Lung (tissue), 12 donors: ENCODE results near the gene ATP8B4. TPM values are rescaled to one million over a fixed set of nuclear protein-coding genes. Genes with fewer than 3 reads are reported as not detected.

Experiments used
- ATAC-seq: fragments of 200-7000 bp; cut with Tn5 transposase; one replicate; pipeline ENCODE4 v1.9.1; 2020; ENCODE audit warnings: moderate number of reproducible peaks; ENCODE audit not compliant: insufficient read depth, low FRiP score
- DNase-seq, 3 donors: peaks; one replicate each; pipeline ENCODE4 v3.0.0-alpha.2; 2013 to 2017
- H3K27ac ChIP-seq, 2 donors: one replicate each; pipeline ENCODE4 v1.5.1; 2013; ENCODE audit warnings: mild to moderate bottlenecking in 2 of 2, moderate library complexity in 2 of 2, control low read depth in 1 of 2, inconsistent platforms in 1 of 2, low read depth in 1 of 2, low read length in 1 of 2
- H3K27me3 ChIP-seq, 3 donors: one replicate each; pipeline ENCODE4 v1.5.1; 2013; ENCODE audit warnings: low read length in 2 of 3; ENCODE audit not compliant: control insufficient read depth in 3 of 3, insufficient read depth in 3 of 3
- H3K36me3 ChIP-seq, 4 donors: one replicate each; pipeline ENCODE4 v1.5.1; 2013; ENCODE audit warnings: low read length in 4 of 4, mild to moderate bottlenecking in 1 of 4, moderate library complexity in 1 of 4; ENCODE audit not compliant: control insufficient read depth in 4 of 4, insufficient read depth in 4 of 4
- H3K4me1 ChIP-seq, 5 donors: one replicate each; pipeline ENCODE4 v1.5.1; 2013; ENCODE audit warnings: low read length in 5 of 5, mild to moderate bottlenecking in 2 of 5, moderate library complexity in 1 of 5; ENCODE audit not compliant: control insufficient read depth in 5 of 5, insufficient read depth in 5 of 5
- H3K4me3 ChIP-seq: one replicate; pipeline ENCODE4 v1.5.1; 2013; ENCODE audit warnings: mild to moderate bottlenecking, control low read depth, moderate library complexity
- H3K9ac ChIP-seq, 2 donors: one replicate each; pipeline ENCODE4 v1.5.1; 2013; ENCODE audit warnings: low read length in 2 of 2, control low read depth in 1 of 2; ENCODE audit not compliant: insufficient read depth in 1 of 2
- H3K9me3 ChIP-seq, 4 donors: one replicate each; pipeline ENCODE4 v1.5.1; 2013; ENCODE audit warnings: low read length in 3 of 4, mild to moderate bottlenecking in 1 of 4, moderate library complexity in 1 of 4; ENCODE audit not compliant: control insufficient read depth in 4 of 4, insufficient read depth in 3 of 4
- CTCF ChIP-seq: IDR thresholded peaks from 2 replicates; pipeline ENCODE4 v1.5.1; 2012; ENCODE audit warnings: mild to moderate bottlenecking; ENCODE audit errors: control extremely low read depth, extremely low read depth
- WGBS, 2 donors: extraction: QIAGEN DNeasy Blood & Tissue Kit; methylation state at CpG; one replicate each; pipeline ENCODE4 v1.1.7; 2013; 5-methylcytosine and 5-hydroxymethylcytosine counted together
- polyA plus RNA-seq, 2 donors: library from polyadenylated mRNA; stranded (reverse); fragments of 200-250 nt; gene quantifications; one replicate each; pipeline ENCODE4 v1.2.1, GENCODE V29; 2013
- total RNA-seq, 2 donors: library from RNA; depleted of rRNA in 1 of 2; stranded (reverse); fragments of >200 nt in 1 of 2; gene quantifications; one replicate each; pipeline ENCODE4 v1.2.1, GENCODE V29; 2014 to 2021
- donor health status: control.
- donor health status: control.
- donor health status: Bipolar disorder and iron deficiency.
- donor health status: healthy.
- donor health status: DM: yes; HTN: yes; CAD: no.

The ATP8B4 gene
- total and polyA plus RNA-seq, 4 donors: 1.6 to 23.1 (median 3.3) TPM

- ATAC-seq (no peak), DNase-seq (peak in 2 of 3 donors; percentile 44 to 59)
- no peak for TF ChIP-seq CTCF
- Histone ChIP-seq H3K27me3 (no peaks in the 10 kb centered on the region), H3K4me3 (no peak overlapping the region), H3K9ac (no peak overlapping the region), H3K9me3 (peaks cover 0 to 2% (median 0%) of the 10 kb centered on the region in 4 donors), H3K36me3 (no peaks in the 10 kb centered on the region), H3K27ac (no peak overlapping the region), H3K4me1 (peaks cover 0 to 18% (median 3%) of the 10 kb centered on the region in 5 donors)
- WGBS, 2 donors: 82 to 91% methylated on average over 2 of the region's 2 CpGs
Measured at GRCh38 chr15:49889536-49889935, 229.5 kb downstream of the ATP8B4 start.

GRCh38 chr15:49888734-49889133 is 230.3 kb downstream of the ATP8B4 start:
- ATAC-seq (no peak), DNase-seq (no peak)
- Histone ChIP-seq H3K4me3 (no peak overlapping the region), H3K9me3 (peaks cover 0 to 2% (median 0%) of the 10 kb centered on the region in 4 donors), H3K9ac (no peak overlapping the region), H3K4me1 (peaks cover 0 to 18% (median 3%) of the 10 kb centered on the region in 5 donors), H3K36me3 (no peaks in the 10 kb centered on the region), H3K27ac (no peak overlapping the region), H3K27me3 (no peaks in the 10 kb centered on the region)
- TF ChIP-seq CTCF: no peak
- WGBS, 2 donors: 90 to 96% methylated on average over 3 of the region's 3 CpGs

GRCh38 chr15:49888323-49888693 is 230.7 kb downstream of the ATP8B4 start:
- Histone ChIP-seq H3K27ac (no peak overlapping the region), H3K27me3 (no peaks in the 10 kb centered on the region), H3K9me3 (peaks cover 0 to 2% (median 0%) of the 10 kb centered on the region in 4 donors), H3K9ac (no peak overlapping the region), H3K4me1 (peaks cover 0 to 18% (median 3%) of the 10 kb centered on the region in 5 donors), H3K36me3 (no peaks in the 10 kb centered on the region), H3K4me3 (no peak overlapping the region)
- no peak for TF ChIP-seq CTCF
- 86% methylated on average over 2 of the region's 2 CpGs for WGBS, 2 donors
- DNase-seq (no peak), ATAC-seq (no peak)
